GM12878 (cell line): ENCODE results near the gene BBS9. TPM values are rescaled to one million over a fixed set of nuclear protein-coding genes. Genes with fewer than 3 reads are reported as not detected.

ENCODE experiments used
- ATAC-seq: fragments of 200-7000 bp; cut with Tn5 transposase; 3 replicates; pipeline ENCODE4 v1.9.1; 2020; ENCODE audit warnings: mild to moderate bottlenecking, moderate library complexity
- BruUV-seq: library from RNA; stranded (reverse); fragments of 400-500 nt; replicated peaks from 2 replicates; lab custom pipeline; 2021; lab: Mats Ljungman, UMichigan
- CTCF ChIA-PET: fragments of 300-600 bp; sonication (Branson Sonifier 250); formaldehyde crosslinking; extraction: SDS; loops from one replicate; lab custom pipeline; 2021; ENCODE audit warnings: inconsistent platforms; lab: Yijun Ruan, JAX
- POLR2A ChIA-PET: fragments of 350-600 bp; formaldehyde crosslinking; extraction: SDS; loops from one replicate; lab custom pipeline; 2021; ENCODE audit warnings: inconsistent platforms; lab: Charles Lee
- RAD21 ChIA-PET: fragments of 300-600 bp; sonication (Branson Sonifier 250); formaldehyde crosslinking; loops from one replicate; lab custom pipeline; 2023; ENCODE audit warnings: antibody characterized with exemption; ENCODE audit not compliant: unreplicated experiment; lab: Charles Lee
- SMC1A ChIA-PET: fragments of 300-600 bp; sonication (Branson Sonifier 250); formaldehyde crosslinking; loops from one replicate; lab custom pipeline; 2023; ENCODE audit not compliant: unreplicated experiment, uncharacterized antibody; lab: Charles Lee
- DNase-seq: peaks from one replicate; pipeline ENCODE4 v3.0.0-alpha.2; 2011; ENCODE audit warnings: low read depth, low spot score
- FAIRE-seq: peaks from 3 replicates; lab custom pipeline; 2011; peaks lifted over from hg19 to GRCh38; lab: Jason Lieb, UNC
- H2AFZ ChIP-seq: 2 replicates; pipeline ENCODE4 v1.6.0; 2011; ENCODE audit warnings: low read depth, low read length, control low read depth; ENCODE audit not compliant: control insufficient read depth
- H3K27ac ChIP-seq: 2 replicates; pipeline ENCODE4 v1.5.1; 2011; ENCODE audit warnings: control low read depth; ENCODE audit not compliant: control insufficient read depth, insufficient read depth
- H3K27me3 ChIP-seq, 2 experiments: replicated peaks in 1 of 2; 2 replicates each; pipeline versions ENCODE4 v1.6.0 to v1.6.1; 2011; ENCODE audit warnings: low read length in 1 of 2; ENCODE audit not compliant: control insufficient read depth in 2 of 2, insufficient read depth in 2 of 2
- H3K36me3 ChIP-seq, 2 experiments: 2 replicates each; pipeline ENCODE4 v1.5.1; 2011; ENCODE audit warnings: low read length in 1 of 2; ENCODE audit not compliant: control insufficient read depth in 2 of 2, insufficient read depth in 2 of 2
- H3K4me1 ChIP-seq: 2 replicates; pipeline ENCODE4 v1.6.1; 2011; ENCODE audit warnings: mild to moderate bottlenecking, low read length, moderate library complexity, mixed read lengths; ENCODE audit not compliant: control insufficient read depth, insufficient read depth
- H3K4me2 ChIP-seq: 2 replicates; pipeline ENCODE4 v1.6.0; 2011; ENCODE audit warnings: control low read depth; ENCODE audit not compliant: control insufficient read depth, insufficient read depth
- H3K4me3 ChIP-seq: fragments of 200-600 bp; sonication (generic); 2 replicates; pipeline ENCODE4 v1.5.1; 2016
- H3K79me2 ChIP-seq: 2 replicates; pipeline ENCODE4 v1.6.0; 2011; ENCODE audit warnings: low read length; ENCODE audit not compliant: control insufficient read depth, insufficient read depth
- H3K9ac ChIP-seq: 2 replicates; pipeline ENCODE4 v1.8.0; 2011; ENCODE audit warnings: low read length, control low read depth, mixed read lengths; ENCODE audit not compliant: control insufficient read depth, insufficient read depth
- H3K9me3 ChIP-seq: replicated peaks from 3 replicates; pipeline ENCODE4 v1.5.1; 2011; ENCODE audit warnings: mild to moderate bottlenecking, low read length; ENCODE audit not compliant: control insufficient read depth, insufficient read depth
- H4K20me1 ChIP-seq: 2 replicates; pipeline ENCODE4 v1.6.0; 2011; ENCODE audit not compliant: control insufficient read depth, insufficient read depth
- ATF2 ChIP-seq: IDR thresholded peaks from 2 replicates; pipeline ENCODE4 v1.6.1; 2012; ENCODE audit warnings: low read length, inconsistent platforms
- CHD1 ChIP-seq: IDR thresholded peaks from 2 replicates; pipeline ENCODE4 v1.6.1; 2012; ENCODE audit warnings: low read depth, low read length, improper control_type of control experiment
- HSF1 ChIP-seq: fragments of 150-350 bp; IDR thresholded peaks from 2 replicates; pipeline ENCODE4 v1.6.1; 2014; ENCODE audit warnings: mild to moderate bottlenecking, low read depth, low read length
- KLF5 ChIP-seq: fragments of 450-650 bp; IDR thresholded peaks from 2 replicates; pipeline ENCODE4 v1.6.1; 2014; ENCODE audit warnings: mild to moderate bottlenecking; ENCODE audit not compliant: partially characterized antibody
- NFYB ChIP-seq: IDR thresholded peaks from 2 replicates; pipeline ENCODE4 v1.6.1; 2011; ENCODE audit warnings: low read depth, mild to moderate bottlenecking, low read length, improper control_type of control experiment, moderate library complexity; ENCODE audit not compliant: insufficient read depth
- NR2C1 ChIP-seq: fragments of 450-650 bp; IDR thresholded peaks from 2 replicates; pipeline ENCODE4 v1.6.1; 2017; ENCODE audit warnings: antibody characterized with exemption, mild to moderate bottlenecking, moderate library complexity
- PAX5 ChIP-seq: IDR thresholded peaks from 2 replicates; pipeline ENCODE4 v1.6.1; 2011; ENCODE audit warnings: low read depth, low read length, borderline replicate concordance
- POLR2A ChIP-seq: IDR thresholded peaks from 2 replicates; pipeline ENCODE4 v1.6.1; 2011; ENCODE audit warnings: low read depth, mild to moderate bottlenecking, low read length
- POLR2AphosphoS5 ChIP-seq: IDR thresholded peaks from 2 replicates; pipeline ENCODE4 v1.6.1; 2011; ENCODE audit warnings: mild to moderate bottlenecking, low read length, inconsistent platforms
- RELB ChIP-seq: fragments of 450-650 bp; IDR thresholded peaks from 2 replicates; pipeline ENCODE4 v1.6.1; 2017; ENCODE audit warnings: low read depth, mild to moderate bottlenecking, moderate library complexity
- SREBF2 ChIP-seq: IDR thresholded peaks from 2 replicates; pipeline ENCODE4 v1.6.1; 2012; ENCODE audit warnings: mild to moderate bottlenecking, low read length
- STAT1 ChIP-seq: fragments of 450-650 bp; conservative IDR thresholded peaks from 2 replicates; pipeline ENCODE4 v1.6.1; 2014; ENCODE audit warnings: antibody characterized with exemption, mild to moderate bottlenecking
- ZBTB4 ChIP-seq: fragments of 450-650 bp; formaldehyde crosslinking; IDR thresholded peaks from 2 replicates; pipeline ENCODE4 v1.4.0; 2022; ENCODE audit warnings: mild to moderate bottlenecking, moderate library complexity
- ZSCAN29 ChIP-seq: fragments of 450-650 bp; IDR thresholded peaks from 2 replicates; pipeline ENCODE4 v1.6.1; 2017; ENCODE audit warnings: mild to moderate bottlenecking, moderate library complexity
- WGBS: methylation state at CpG from one replicate; pipeline ENCODE4 v1.1.6; 2016; ENCODE audit warnings: low lambda C conversion rate; ENCODE audit not compliant: insufficient replicate concordance, insufficient coverage; ENCODE audit errors: missing lambda C conversion rate; 5-methylcytosine and 5-hydroxymethylcytosine counted together
- in situ Hi-C: fragments of 300-500 bp; cut with MboI; formaldehyde crosslinking; loops from 9 replicates; pipeline ENCODE4 v1.14.3; 2018; ENCODE audit warnings: mixed read lengths
- intact Hi-C: fragments of 100-400 bp; cut with micrococcal nuclease; formaldehyde crosslinking; loops from one replicate; pipeline ENCODE4 v1.14.2; 2022; ENCODE audit not compliant: unreplicated experiment
- polyA plus RNA-seq, 11 experiments: library from polyadenylated mRNA; depleted of rRNA in 4 of 11; unstranded in 6 of 11; stranded (reverse) in 5 of 11; fragments of >200 nt; fragmentation: Nextera tagmentation in 4 of 11; fragmentation: Illumina TruSeq in 1 of 11; extraction: Ambion mirVana in 4 of 11; extraction: Trizol in 1 of 11; gene quantifications; 1 replicate in 1 of 11; 2 replicates in 10 of 11; pipeline versions ENCODE4 v1.2.1 to v1.2.3, GENCODE V29; 2011 to 2016; ENCODE audit warnings: inconsistent platforms in 2 of 11, missing spikeins in 2 of 11, low read depth in 1 of 11
- total RNA-seq, 4 experiments: library from RNA; depleted of rRNA in 3 of 4; stranded (reverse); fragments of >200 nt in 3 of 4; fragmentation: Illumina TruSeq in 1 of 4; extraction: Trizol in 1 of 4; gene quantifications; 2 replicates each; pipeline versions ENCODE4 v1.2.1 to v1.2.3, GENCODE V29; 2013 to 2021

The BBS9 gene
- total and polyA plus RNA-seq, 10 of the 15 experiments (the other 5 are each of a cell fraction or from before 2014, with no cell fraction given), result 1.2 to 5.6 (median 2.3) TPM

- in situ Hi-C loops (no loop called here), intact Hi-C loops (no loop called here)
- no TSS peak for BruUV-seq
- no peaks in the 10 kb centered on the region for H3K36me3 ChIP-seq
- FAIRE-seq (no peak), ATAC-seq (no peak), DNase-seq (no peak)
- H3K79me2 ChIP-seq, result no peaks in the 10 kb centered on the region
- RAD21 ChIA-PET, result no interaction called here
- H3K4me3 ChIP-seq, result no peak overlapping the region
- H3K27me3 ChIP-seq, result no peaks in the 10 kb centered on the region
- POLR2A ChIA-PET, result no interaction called here
- no peaks in the 10 kb centered on the region for H3K4me1 ChIP-seq
- WGBS, result 40% methylated on average over 6 of the region's 6 CpGs
- no peaks in the 10 kb centered on the region for H4K20me1 ChIP-seq
- H3K27ac ChIP-seq, result no peak overlapping the region
- no peaks in the 10 kb centered on the region for H3K9me3 ChIP-seq
- SMC1A ChIA-PET, result no interaction called here
- TF ChIP-seq RELB (no peak), STAT1 (no peak), NFYB (no peak), KLF5 (no peak), POLR2A (no peak), CHD1 (no peak), ATF2 (no peak), HSF1 (no peak), SREBF2 (no peak), ZSCAN29 (no peak), ZBTB4 (CRISPR knock-in tag) (no peak), NR2C1 (no peak), PAX5 (no peak), POLR2AphosphoS5 (no peak)
- H3K9ac ChIP-seq, result no peak overlapping the region
- CTCF ChIA-PET, result interaction anchor here (0.8 to 2.1 kb wide), 2 partner anchors 9 to 10 kb away, joined by 3 to 7 read pairs; no protein-coding TSS in a partner anchor
- H2AFZ ChIP-seq, result no peak overlapping the region
- no peak overlapping the region for H3K4me2 ChIP-seq
Observed at GRCh38 chr7:33448035-33448434, 318.7 kb downstream of the BBS9 start.
